Stimulated activated CD8-positive, alpha-beta memory T cell treated with anti-CD3 and anti-CD28 coated beads, Interleukin-12 subunit alpha, Interleukin-12 subunit beta, amount 100 ng/mL, for 24 hours (primary cell): ENCODE measurements around the gene HTRA3.

ENCODE experiments used
- DNase-seq: peaks from one replicate; pipeline ENCODE4 v3.0.0-alpha.2; 2020; ENCODE audit errors: extremely low read depth

Gene HTRA3

GRCh38 chr4:8292478-8293107 is 23.0 kb downstream of the HTRA3 start:
- no peak for DNase-seq

- no peak for DNase-seq
These were observed 23.8 kb downstream of the HTRA3 start for GRCh38 chr4:8293131-8293975.

GRCh38 chr4:8294036-8294435 is 24.5 kb downstream of the HTRA3 start:
- DNase-seq: no peak

GRCh38 chr4:8294775-8295174 is 25.2 kb downstream of the HTRA3 start:
- DNase-seq: no peak

- DNase-seq: no peak
These were observed 25.9 kb downstream of the HTRA3 start for GRCh38 chr4:8295471-8295870.

GRCh38 chr4:8296491-8296890 is 26.9 kb downstream of the HTRA3 start:
- DNase-seq: no peak

GRCh38 chr4:8297141-8297601 is 27.6 kb downstream of the HTRA3 start:
- DNase-seq: no peak

GRCh38 chr4:8297691-8298485 is 28.3 kb downstream of the HTRA3 start:
- no peak for DNase-seq

- no peak for DNase-seq
These were observed 31.3 kb downstream of the HTRA3 start for GRCh38 chr4:8300832-8301231.

GRCh38 chr4:8301851-8302730 is 32.5 kb downstream of the HTRA3 start:
- no peak for DNase-seq

GRCh38 chr4:8303081-8303480 is 33.5 kb downstream of the HTRA3 start:
- no peak for DNase-seq

- DNase-seq: no peak
These were observed 34.1 kb downstream of the HTRA3 start for GRCh38 chr4:8303485-8304281.

GRCh38 chr4:8304827-8305695 is 35.5 kb downstream of the HTRA3 start:
- DNase-seq: no peak

- DNase-seq: no peak
These were observed 36.4 kb downstream of the HTRA3 start for GRCh38 chr4:8305851-8306471.

- no peak for DNase-seq
These were observed 37.0 kb downstream of the HTRA3 start for GRCh38 chr4:8306511-8307021.

- DNase-seq: no peak
These were observed 37.6 kb downstream of the HTRA3 start for GRCh38 chr4:8307121-8307520.

GRCh38 chr4:8307714-8308113 is 38.2 kb downstream of the HTRA3 start:
- DNase-seq: no peak

- no peak for DNase-seq
These were observed 38.6 kb downstream of the HTRA3 start for GRCh38 chr4:8308144-8308543.
